ENCODE data around the gene IFIT2.
"Not testable (repeated sequence)": the region's sequence is repeated elsewhere in the genome, so short reads cannot be mapped to it uniquely, and the experiment has no call there.

IFIT2 gene

DNA sequence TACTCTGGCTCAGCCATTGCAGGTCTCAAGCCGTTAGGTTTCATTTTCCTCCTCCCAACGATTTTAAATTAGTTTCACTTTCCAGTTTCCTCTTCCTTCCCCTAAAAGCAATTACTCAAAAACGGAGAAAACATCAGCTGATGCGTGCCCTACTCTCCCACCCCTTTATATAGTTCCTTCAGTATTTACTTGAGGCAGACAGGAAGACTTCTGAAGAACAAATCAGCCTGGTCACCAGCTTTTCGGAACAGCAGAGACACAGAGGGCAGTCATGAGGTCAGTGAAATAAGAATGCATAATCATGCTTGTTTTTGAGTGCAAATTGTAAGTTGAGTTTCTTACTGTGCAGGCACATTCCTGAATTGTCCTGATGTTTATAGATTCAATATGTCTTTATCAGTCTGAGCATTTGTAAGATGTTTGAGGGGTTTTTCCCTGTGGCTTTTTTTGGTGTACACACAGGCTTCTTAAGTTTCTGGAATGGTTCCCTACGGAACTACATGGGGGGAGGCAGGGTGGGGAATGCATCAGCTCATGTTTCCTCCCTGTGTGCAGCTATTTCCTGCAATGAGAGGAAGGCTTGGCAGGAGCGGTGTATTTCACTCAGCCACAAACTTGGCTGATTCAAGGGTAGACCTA lies 26.1 kb downstream of the IFIT2 start, which contains the start of gene IFIT3:
TSS of gene IFIT3 (plus strand) at position 195 of the 639 bp plus-strand sequence. CDS start at position 272, 77 bp downstream.
- DNase-seq (ENCODE audit: low read depth), result peak; percentile 80
- TF ChIP-seq, protein P1, sequence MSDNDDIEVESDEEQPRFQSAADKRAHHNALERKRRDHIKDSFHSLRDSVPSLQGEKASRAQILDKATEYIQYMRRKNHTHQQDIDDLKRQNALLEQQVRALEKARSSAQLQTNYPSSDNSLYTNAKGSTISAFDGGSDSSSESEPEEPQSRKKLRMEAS (IDR thresholded peaks at IDR 0.05; ENCODE audit: low read depth, low read length), result peak; percentile 8; the same call in 1 of the 2 replicates
- TF ChIP-seq, protein P2, sequence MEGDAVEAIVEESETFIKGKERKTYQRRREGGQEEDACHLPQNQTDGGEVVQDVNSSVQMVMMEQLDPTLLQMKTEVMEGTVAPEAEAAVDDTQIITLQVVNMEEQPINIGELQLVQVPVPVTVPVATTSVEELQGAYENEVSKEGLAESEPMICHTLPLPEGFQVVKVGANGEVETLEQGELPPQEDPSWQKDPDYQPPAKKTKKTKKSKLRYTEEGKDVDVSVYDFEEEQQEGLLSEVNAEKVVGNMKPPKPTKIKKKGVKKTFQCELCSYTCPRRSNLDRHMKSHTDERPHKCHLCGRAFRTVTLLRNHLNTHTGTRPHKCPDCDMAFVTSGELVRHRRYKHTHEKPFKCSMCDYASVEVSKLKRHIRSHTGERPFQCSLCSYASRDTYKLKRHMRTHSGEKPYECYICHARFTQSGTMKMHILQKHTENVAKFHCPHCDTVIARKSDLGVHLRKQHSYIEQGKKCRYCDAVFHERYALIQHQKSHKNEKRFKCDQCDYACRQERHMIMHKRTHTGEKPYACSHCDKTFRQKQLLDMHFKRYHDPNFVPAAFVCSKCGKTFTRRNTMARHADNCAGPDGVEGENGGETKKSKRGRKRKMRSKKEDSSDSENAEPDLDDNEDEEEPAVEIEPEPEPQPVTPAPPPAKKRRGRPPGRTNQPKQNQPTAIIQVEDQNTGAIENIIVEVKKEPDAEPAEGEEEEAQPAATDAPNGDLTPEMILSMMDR (IDR thresholded peaks at IDR 0.05; ENCODE audit: low read depth, low read length), result no peak
- TF ChIP-seq MYC (IDR thresholded peaks at IDR 0.05; ENCODE audit: low read depth, low read length), result no peak
- TF ChIP-seq POLR2A (IDR thresholded peaks at IDR 0.05; ENCODE audit: extremely low read depth, insufficient read length), result no peak
- peak within 1 kb of the TSS; percentile 75 for H3K4me3 ChIP-seq (ENCODE audit: low read depth, low read length)

DNA sequence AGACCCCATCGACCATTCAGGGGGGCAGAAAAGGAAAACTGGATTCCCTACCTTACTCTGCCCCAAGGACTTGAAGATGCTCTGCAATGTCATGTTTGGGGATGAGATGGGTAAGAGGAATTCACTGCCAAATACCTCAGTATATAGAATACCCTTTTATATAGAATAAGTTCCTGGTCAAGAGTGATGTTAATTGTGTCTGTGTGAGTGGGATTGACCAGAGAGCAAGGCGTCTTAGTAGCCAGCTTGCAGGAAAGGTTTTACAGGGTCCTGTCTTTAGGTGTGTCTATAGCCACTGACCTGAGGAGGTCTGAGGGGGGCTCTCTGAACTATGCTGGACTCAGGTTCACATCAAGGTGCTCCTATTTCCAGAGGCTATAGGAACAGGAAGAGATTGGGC lies 27.3 kb downstream of the IFIT2 start:
- peak overlapping the region; percentile 12 for H3K4me3 ChIP-seq (ENCODE audit: low read depth, low read length)
- TF ChIP-seq MYC (IDR thresholded peaks at IDR 0.05; ENCODE audit: low read depth, low read length) (no peak), POLR2A (IDR thresholded peaks at IDR 0.05; ENCODE audit: extremely low read depth, insufficient read length) (no peak)
- TF ChIP-seq, protein P2 (IDR thresholded peaks at IDR 0.05; ENCODE audit: low read depth, low read length), result no peak
- TF ChIP-seq, protein P1 (IDR thresholded peaks at IDR 0.05; ENCODE audit: low read depth, low read length), result no peak
- no peak for DNase-seq (ENCODE audit: low read depth)

DNA sequence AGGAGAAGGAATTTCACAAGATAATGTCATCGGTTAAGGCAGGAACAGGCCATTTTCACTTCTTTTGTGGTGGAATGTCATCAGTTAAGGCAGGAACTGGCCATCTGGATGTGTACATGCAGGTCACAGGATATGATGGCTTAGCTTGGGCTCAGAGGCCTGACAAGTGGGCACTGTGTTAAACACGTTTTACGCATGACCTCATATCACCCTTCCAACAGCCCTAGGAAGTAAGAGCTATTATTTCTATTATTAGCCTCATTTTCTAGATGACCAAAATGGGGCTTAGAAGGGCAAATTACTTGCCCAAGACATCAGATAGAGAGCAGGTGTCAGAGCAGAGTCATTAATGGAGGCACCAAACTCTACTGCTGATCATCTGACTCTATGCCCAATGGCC lies 28.2 kb downstream of the IFIT2 start:
- not testable (repeated sequence) for DNase-seq (ENCODE audit: low read depth); H3K4me3 ChIP-seq (ENCODE audit: low read depth, low read length)

DNA sequence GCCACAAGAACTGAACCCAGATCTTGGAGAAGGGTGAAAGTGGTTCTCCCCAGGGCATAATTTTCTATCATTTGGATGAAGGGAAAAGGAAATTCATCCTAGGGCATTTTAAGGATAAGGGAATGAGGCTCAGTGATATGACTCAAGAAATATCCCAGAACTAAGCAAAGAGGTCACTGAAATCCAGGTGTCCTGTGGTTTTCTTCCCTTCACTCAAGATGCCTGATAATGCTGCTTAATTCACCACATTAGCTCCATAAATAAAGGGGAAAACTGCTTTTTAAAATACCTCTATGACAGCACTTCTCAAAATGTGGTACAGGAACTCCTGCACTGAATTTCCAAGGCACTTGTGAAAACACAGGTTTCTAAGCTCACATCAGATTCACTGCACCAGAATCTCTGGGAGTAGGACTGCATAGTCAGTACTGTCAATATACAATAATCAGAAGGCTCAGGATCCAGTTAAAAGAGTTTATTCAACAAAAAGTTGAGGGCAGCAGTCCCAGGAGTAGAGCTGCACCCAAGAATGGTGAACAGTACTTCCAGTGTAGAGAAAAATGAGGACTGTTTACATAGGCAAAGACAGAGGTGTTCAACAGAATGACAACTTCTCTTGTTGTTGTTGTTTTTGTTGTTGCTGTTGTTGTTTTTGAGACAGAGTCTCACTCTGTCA lies 28.8 kb downstream of the IFIT2 start:
- no peak for DNase-seq (ENCODE audit: low read depth)
- H3K4me3 ChIP-seq (ENCODE audit: low read depth, low read length), result no peak overlapping the region
- TF ChIP-seq, protein P2 (IDR thresholded peaks at IDR 0.05; ENCODE audit: low read depth, low read length), result no peak
- no peak for TF ChIP-seq MYC (IDR thresholded peaks at IDR 0.05; ENCODE audit: low read depth, low read length)
- TF ChIP-seq, protein P1 (IDR thresholded peaks at IDR 0.05; ENCODE audit: low read depth, low read length), result no peak
- TF ChIP-seq POLR2A (IDR thresholded peaks at IDR 0.05; ENCODE audit: extremely low read depth, insufficient read length), result no peak

DNA sequence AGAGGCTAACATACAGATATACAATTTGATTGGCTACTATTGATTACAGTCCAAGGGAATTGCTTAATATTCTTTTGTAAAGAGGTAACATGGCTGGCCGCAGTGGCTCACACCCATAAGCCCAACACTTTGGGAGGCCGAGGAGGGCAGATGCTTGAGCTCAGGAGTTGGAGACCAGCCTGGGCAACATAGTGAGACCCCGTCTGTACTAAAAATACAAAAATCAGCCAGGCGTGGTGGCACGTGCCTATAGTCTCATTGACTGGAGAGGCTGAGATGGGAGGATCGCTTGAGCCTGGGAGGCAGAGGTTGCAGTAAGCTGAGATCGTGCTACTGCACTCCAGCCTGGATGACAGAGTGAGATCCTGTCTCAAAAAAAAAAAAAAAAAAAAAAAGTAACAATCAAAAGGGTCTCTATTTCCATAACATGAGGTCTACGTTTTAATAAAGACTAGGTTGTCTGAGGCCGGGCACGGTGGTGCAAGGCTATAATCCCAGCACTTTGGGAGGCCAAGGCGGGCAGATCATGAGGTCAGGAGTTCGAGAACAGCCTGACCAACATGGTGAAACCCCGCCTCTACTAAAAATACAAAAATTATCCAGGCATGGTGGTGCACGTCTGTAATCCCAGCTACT lies 29.8 kb downstream of the IFIT2 start:
- not testable (repeated sequence) for DNase-seq (ENCODE audit: low read depth); H3K4me3 ChIP-seq (ENCODE audit: low read depth, low read length)

DNA sequence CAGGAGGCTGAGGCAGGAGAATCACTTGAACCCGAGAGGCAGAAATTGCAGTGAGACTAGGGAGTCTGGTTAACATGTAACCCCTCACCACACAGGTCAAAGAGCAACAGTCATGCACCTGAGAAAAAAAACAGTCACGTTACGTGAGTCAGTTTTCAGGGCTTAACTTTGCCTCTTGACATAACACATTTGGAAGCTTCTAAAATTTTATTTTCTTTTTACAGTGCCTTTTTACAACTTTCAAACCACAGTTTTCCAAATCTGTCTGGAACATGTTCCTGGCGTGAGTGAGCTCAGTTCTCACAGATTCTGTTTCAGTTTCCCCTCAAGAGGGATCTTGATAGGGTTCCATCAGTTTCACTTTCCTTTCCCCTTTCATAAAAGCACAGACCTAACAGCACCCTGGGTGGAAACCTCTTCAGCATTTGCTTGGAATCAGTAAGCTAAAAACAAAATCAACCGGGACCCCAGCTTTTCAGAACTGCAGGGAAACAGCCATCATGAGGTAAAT lies 30.3 kb downstream of the IFIT2 start:
- peak overlapping the region; percentile 4 for H3K4me3 ChIP-seq (ENCODE audit: low read depth, low read length)
- DNase-seq (ENCODE audit: low read depth), result peak; percentile 59
- TF ChIP-seq POLR2A (IDR thresholded peaks at IDR 0.05; ENCODE audit: extremely low read depth, insufficient read length), result no peak
- no peak for TF ChIP-seq MYC (IDR thresholded peaks at IDR 0.05; ENCODE audit: low read depth, low read length)
- TF ChIP-seq, protein P2 (IDR thresholded peaks at IDR 0.05; ENCODE audit: low read depth, low read length), result no peak
- TF ChIP-seq, protein P1 (IDR thresholded peaks at IDR 0.05; ENCODE audit: low read depth, low read length), result no peak

Measured in NB4 (cell line).